GM21367 (cell line): ENCODE results near the gene TCF20.

Source experiments
- ATAC-seq: cut with Tn5 transposase; IDR thresholded peaks from one replicate; pipeline ENCODE4 v1.9.1; 2021; ENCODE audit not compliant: unreplicated experiment

The TCF20 gene

GRCh38 chr22:42300259-42301076, 30.0 kb upstream of the TCF20 start:
- ATAC-seq = no peak

- ATAC-seq = no peak
Observed at GRCh38 chr22:42299586-42300258, 29.3 kb upstream of the TCF20 start.

- ATAC-seq = no peak
Observed at GRCh38 chr22:42298746-42299145, 28.3 kb upstream of the TCF20 start.

DNA sequence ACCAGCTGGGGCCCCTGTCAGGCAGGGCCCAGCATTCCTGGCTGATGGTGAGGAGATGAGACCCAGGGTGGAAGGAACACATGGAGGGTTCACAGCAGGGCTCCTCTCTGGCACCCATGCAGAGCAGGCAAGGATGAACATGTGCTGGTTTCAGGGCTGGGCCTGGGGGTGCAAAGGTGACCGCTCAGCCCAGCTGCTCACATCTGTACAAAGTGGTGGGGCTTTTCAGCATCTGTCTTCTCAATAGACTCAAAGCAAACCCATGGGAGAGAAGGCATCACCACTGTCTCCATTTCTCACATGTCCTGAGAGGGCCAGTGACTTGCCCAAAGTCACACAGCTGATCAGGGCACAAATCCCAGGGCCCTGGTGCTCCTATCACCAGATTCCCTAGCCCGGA, 27.3 kb upstream of the TCF20 start:
- no peak for ATAC-seq

DNA sequence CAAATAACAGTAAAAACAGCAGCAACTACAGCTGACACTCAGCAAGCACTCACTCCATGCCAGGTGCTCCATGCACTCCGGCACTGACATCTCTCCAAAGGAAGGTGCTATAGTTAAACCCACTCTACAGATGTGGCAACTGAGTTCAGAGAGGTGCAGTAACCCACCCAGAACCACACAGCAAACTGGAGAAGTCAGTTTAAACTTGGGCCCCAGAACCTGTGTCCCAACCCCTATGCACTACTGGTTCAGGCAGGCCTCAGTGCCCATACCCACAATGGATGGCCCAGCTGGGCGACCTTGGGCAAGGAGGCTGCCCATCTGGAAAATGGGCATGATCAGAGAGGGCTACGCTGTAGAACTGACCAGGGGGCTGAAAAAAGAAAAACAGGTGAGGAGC, 26.4 kb upstream of the TCF20 start:
- no peak for ATAC-seq

- no peak for ATAC-seq
Observed at GRCh38 chr22:42296381-42296853, 26.0 kb upstream of the TCF20 start.

DNA sequence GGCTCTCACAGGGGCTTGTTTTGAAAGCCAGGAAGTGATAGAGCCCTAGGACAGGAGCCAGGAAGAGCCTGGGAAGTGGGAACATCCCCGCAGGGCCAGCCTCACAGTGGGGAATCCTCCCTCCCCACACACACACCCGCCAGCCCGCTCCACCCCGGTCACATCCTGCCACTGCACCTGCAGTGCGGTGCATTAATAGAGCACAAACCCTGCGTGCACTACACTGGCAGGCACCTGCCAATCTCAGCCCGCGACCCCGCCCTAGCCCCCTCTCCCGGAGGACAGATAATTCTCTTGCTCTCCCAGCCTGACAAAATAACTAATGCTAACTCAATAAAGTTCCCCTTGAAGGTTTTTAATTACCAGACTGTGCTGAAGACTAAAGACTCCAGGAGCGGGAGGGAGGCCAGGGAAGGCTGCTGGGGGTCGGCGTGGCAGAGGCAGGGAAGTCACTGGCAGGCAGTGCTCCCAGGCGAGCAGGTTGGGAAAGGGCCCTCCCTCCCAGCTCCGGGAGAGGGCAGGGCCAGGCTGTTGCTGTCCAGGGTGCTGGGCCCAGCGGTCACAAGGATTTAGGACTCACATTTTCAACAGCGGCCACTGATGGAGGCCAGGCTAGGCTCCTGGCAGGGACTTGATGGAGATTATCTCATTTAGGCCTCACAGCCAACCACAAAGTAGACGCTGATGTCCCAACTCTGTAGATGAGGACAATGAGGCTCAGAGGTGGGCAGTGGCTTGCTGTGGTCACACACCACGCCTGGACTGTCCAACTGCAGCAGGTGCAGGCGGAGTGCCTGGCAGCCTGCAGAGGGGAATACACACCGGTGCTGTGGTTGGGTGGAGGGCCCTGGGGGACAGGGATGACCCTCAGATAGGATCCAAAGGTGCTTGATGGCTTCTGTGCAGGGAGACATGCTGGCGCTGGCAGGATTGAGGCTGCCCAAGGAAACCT, 23.9 kb upstream of the TCF20 start:
- no peak for ATAC-seq

GRCh38 chr22:42292732-42293520, 22.5 kb upstream of the TCF20 start:
- ATAC-seq = no peak

DNA sequence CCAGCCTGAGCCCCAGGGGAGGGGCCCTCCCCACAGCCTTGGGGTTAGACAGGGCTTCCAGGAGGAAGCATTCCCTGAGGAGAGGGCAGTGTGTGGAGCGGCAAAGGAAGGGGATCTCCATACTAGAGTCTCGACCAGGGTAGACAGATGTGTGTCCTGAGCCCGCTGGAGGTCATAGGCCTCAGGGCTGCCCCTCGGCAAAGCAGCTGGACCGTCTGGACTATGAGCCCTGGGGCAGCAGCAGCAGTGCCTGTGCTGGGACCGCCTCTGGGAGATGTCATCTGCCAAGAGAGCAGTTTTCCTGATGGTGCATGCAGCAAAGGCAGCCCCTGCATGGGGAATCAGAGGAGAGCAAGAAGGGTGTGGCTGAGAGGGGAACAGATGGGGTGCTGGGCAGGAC, 20.8 kb upstream of the TCF20 start:
- ATAC-seq = no peak

GRCh38 chr22:42289671-42290541, 19.5 kb upstream of the TCF20 start:
- no peak for ATAC-seq

- ATAC-seq = no peak
Observed at GRCh38 chr22:42288791-42289190, 18.3 kb upstream of the TCF20 start.

DNA sequence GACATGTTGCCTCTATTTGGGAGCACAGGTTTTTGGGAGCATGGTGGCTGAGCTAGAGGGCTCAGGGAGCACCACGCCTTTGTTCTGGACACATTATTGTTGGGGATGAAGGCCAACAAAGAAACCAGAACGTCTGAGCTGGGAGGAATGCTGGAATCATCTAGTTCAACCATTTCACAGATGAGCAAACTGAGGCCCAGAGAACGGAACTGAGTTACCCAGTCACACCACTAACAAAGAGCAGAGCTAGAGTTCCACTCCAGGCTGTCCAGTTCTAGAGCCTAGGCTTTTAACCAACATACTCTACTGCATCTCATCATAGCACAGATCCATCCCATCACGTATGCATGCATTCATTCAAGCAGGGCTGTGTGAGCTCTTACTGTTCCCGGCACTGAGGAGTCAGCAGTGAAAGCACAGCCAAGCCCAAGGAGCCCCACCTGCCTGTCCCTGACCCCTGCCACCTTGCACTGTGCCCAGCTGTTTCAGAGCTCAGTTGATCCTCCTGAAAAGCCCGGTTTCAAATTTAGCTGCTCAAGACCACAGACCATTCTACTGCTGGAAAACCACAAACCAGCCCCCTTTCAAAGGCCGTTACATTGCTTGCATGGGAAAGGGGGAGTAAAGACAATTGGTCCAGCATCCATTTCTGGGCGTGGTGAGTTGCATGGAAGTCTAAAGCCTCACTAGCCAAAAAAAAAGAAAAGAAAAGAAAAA, 16.9 kb upstream of the TCF20 start:
- no peak for ATAC-seq

GRCh38 chr22:42286205-42286604, 15.8 kb upstream of the TCF20 start:
- ATAC-seq = no peak

DNA sequence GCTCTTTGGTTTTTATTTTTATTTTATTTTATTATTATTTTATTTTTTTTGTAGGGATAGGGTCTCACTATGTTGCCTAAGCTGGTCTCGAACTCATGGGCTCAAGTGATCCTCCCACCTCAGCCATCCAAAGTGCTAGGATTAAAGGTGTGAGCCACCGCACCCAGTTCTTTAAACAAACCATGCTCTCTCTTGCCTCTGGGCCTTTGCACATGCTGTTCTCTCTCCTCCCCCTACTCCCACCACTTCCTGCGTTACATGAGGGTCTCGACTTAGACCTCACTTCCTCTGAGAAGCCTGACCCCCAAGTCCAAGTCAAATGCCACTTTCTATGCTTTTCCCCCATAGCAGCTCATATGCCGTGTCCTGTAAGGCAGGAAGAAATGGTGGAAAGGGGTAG, 15.2 kb upstream of the TCF20 start:
- ATAC-seq = no peak

DNA sequence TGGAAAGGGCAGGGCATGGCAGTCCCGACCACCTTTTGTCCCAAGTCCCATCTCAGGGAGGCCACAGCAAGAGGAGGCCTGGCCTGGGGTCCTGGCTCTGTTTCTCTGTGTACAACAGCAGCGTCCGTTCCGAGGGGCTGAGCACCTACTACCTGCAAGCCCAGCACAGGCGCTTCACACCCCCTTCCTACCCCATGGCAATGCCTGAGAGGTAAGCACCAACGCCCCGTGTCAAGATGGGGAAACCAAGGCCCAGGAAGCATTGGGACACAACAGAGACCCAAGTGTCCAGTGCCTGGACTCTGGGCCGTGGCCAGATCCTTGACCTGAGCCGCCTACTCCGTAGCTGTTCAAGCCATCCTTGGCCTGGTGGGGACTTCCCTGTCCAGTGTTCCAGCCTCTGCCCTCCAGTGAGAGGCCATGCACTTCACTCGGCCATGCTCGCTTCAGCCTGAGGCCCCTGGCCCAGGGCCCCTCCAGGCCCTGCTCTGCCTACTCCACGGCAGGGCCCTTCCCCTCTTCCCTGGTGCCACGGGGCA, 14.3 kb upstream of the TCF20 start:
- ATAC-seq = no peak

DNA sequence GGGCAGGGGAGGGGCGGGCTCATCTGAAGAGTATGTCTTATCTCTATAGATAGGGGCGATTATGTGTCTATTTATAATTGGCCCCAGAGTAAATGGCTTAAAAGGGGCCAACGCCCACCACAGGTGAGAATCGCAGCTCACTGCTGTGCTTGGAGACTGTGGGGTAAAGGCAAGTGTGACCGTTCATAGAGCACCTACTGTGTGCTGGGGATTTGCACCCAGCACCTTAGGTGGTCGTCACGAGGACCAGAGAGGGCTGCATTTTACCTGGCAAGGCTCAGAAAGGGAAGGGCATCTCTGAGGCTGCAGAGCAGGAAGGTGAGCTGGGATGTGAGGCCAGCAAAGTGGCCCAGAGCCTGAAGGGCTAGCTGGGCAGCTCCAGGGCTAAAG, 13.7 kb upstream of the TCF20 start:
- no peak for ATAC-seq

- ATAC-seq = no peak
Observed at GRCh38 chr22:42283278-42284201, 13.1 kb upstream of the TCF20 start.

DNA sequence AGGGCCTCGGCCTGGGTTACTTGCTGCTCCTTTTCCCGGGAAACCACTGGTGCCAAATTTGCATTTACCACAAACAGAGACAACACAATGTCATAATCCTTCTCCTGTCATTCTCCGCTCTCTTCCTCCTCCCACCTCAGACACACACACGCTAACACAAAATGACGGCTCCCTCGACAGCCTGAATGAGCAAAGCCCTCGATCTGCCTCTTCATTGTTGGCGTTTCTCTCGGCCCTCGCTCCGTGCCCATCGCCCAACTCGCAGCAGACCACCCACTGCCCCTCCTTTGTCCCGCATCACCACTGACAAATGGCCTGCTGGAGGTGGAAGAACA, 12.5 kb upstream of the TCF20 start:
- no peak for ATAC-seq
